ENCODE measurements around the gene MRPL36. TPM values are rescaled to one million over a fixed set of nuclear protein-coding genes. Genes with fewer than 3 reads are reported as not detected.

Gene MRPL36
- polyA plus RNA-seq, 1 donor = 34.6 TPM

- H3K4me3 ChIP-seq (ENCODE audit: low read length) = no peak overlapping the region
- no peak overlapping the region for H3K27ac ChIP-seq (ENCODE audit: low read length)
- H3K4me1 ChIP-seq (ENCODE audit: control insufficient read depth, insufficient read depth, low read length) = no peaks in the 10 kb centered on the region
- WGBS (ENCODE audit: insufficient coverage, low lambda C conversion rate) = 80% methylated on average over 1 of the region's 15 CpGs
- H3K9me3 ChIP-seq (ENCODE audit: control insufficient read depth, low read depth, low read length) = no peaks in the 10 kb centered on the region
- H3K27me3 ChIP-seq (ENCODE audit: control insufficient read depth, insufficient read depth, low read length) = peaks cover 10% of the 10 kb centered on the region
- no peak for DNase-seq
- no peaks in the 10 kb centered on the region for H3K36me3 ChIP-seq (ENCODE audit: control insufficient read depth, insufficient read depth, low read length)
Observed at GRCh38 chr5:1788828-1789227, 10.8 kb downstream of the MRPL36 start.

- DNase-seq = no peak
- WGBS (ENCODE audit: insufficient coverage, low lambda C conversion rate) = 80% methylated on average over 2 of the region's 7 CpGs
- Histone ChIP-seq H3K4me1 (ENCODE audit: control insufficient read depth, insufficient read depth, low read length) (no peaks in the 10 kb centered on the region), H3K4me3 (ENCODE audit: low read length) (no peak overlapping the region), H3K27ac (ENCODE audit: low read length) (no peak overlapping the region), H3K9me3 (ENCODE audit: control insufficient read depth, low read depth, low read length) (no peaks in the 10 kb centered on the region), H3K27me3 (ENCODE audit: control insufficient read depth, insufficient read depth, low read length) (peaks cover 11% of the 10 kb centered on the region), H3K36me3 (ENCODE audit: control insufficient read depth, insufficient read depth, low read length) (no peaks in the 10 kb centered on the region)
Observed at GRCh38 chr5:1788200-1788599, 11.4 kb downstream of the MRPL36 start.

GRCh38 chr5:1787472-1788047, 12.1 kb downstream of the MRPL36 start:
- H3K36me3 ChIP-seq (ENCODE audit: control insufficient read depth, insufficient read depth, low read length) = no peaks in the 10 kb centered on the region
- H3K4me3 ChIP-seq (ENCODE audit: low read length) = no peak overlapping the region
- no peak for DNase-seq
- no peaks in the 10 kb centered on the region for H3K4me1 ChIP-seq (ENCODE audit: control insufficient read depth, insufficient read depth, low read length)
- H3K9me3 ChIP-seq (ENCODE audit: control insufficient read depth, low read depth, low read length) = no peaks in the 10 kb centered on the region
- H3K27me3 ChIP-seq (ENCODE audit: control insufficient read depth, insufficient read depth, low read length) = peaks cover 16% of the 10 kb centered on the region
- H3K27ac ChIP-seq (ENCODE audit: low read length) = no peak overlapping the region
- WGBS (ENCODE audit: insufficient coverage, low lambda C conversion rate) = 80% methylated on average over 1 of the region's 12 CpGs

- Histone ChIP-seq H3K36me3 (ENCODE audit: control insufficient read depth, insufficient read depth, low read length) (no peaks in the 10 kb centered on the region), H3K4me1 (ENCODE audit: control insufficient read depth, insufficient read depth, low read length) (no peaks in the 10 kb centered on the region), H3K27me3 (ENCODE audit: control insufficient read depth, insufficient read depth, low read length) (peaks cover 16% of the 10 kb centered on the region), H3K27ac (ENCODE audit: low read length) (no peak overlapping the region), H3K4me3 (ENCODE audit: low read length) (no peak overlapping the region), H3K9me3 (ENCODE audit: control insufficient read depth, low read depth, low read length) (no peaks in the 10 kb centered on the region)
- DNase-seq = no peak
- no CpG with 5 or more reads among the region's 29 CpGs for WGBS (ENCODE audit: insufficient coverage, low lambda C conversion rate)
Observed at GRCh38 chr5:1786621-1787471, 12.8 kb downstream of the MRPL36 start.

- no CpG with 5 or more reads among the region's 13 CpGs for WGBS (ENCODE audit: insufficient coverage, low lambda C conversion rate)
- DNase-seq = no peak
- Histone ChIP-seq H3K27me3 (ENCODE audit: control insufficient read depth, insufficient read depth, low read length) (peaks cover 16% of the 10 kb centered on the region), H3K4me1 (ENCODE audit: control insufficient read depth, insufficient read depth, low read length) (no peaks in the 10 kb centered on the region), H3K36me3 (ENCODE audit: control insufficient read depth, insufficient read depth, low read length) (no peaks in the 10 kb centered on the region), H3K9me3 (ENCODE audit: control insufficient read depth, low read depth, low read length) (no peaks in the 10 kb centered on the region), H3K4me3 (ENCODE audit: low read length) (no peak overlapping the region), H3K27ac (ENCODE audit: low read length) (no peak overlapping the region)
Observed at GRCh38 chr5:1785984-1786383, 13.7 kb downstream of the MRPL36 start.

GRCh38 chr5:1785062-1785461, 14.6 kb downstream of the MRPL36 start:
- Histone ChIP-seq H3K27ac (ENCODE audit: low read length) (no peak overlapping the region), H3K4me3 (ENCODE audit: low read length) (no peak overlapping the region), H3K4me1 (ENCODE audit: control insufficient read depth, insufficient read depth, low read length) (no peaks in the 10 kb centered on the region), H3K36me3 (ENCODE audit: control insufficient read depth, insufficient read depth, low read length) (no peaks in the 10 kb centered on the region), H3K27me3 (ENCODE audit: control insufficient read depth, insufficient read depth, low read length) (peaks cover 16% of the 10 kb centered on the region), H3K9me3 (ENCODE audit: control insufficient read depth, low read depth, low read length) (no peaks in the 10 kb centered on the region)
- no peak for DNase-seq
- no CpG with 5 or more reads among the region's 8 CpGs for WGBS (ENCODE audit: insufficient coverage, low lambda C conversion rate)

GRCh38 chr5:1784197-1785050, 15.2 kb downstream of the MRPL36 start:
- no peaks in the 10 kb centered on the region for H3K36me3 ChIP-seq (ENCODE audit: control insufficient read depth, insufficient read depth, low read length)
- H3K9me3 ChIP-seq (ENCODE audit: control insufficient read depth, low read depth, low read length) = no peaks in the 10 kb centered on the region
- no peaks in the 10 kb centered on the region for H3K4me1 ChIP-seq (ENCODE audit: control insufficient read depth, insufficient read depth, low read length)
- no peak for DNase-seq
- H3K4me3 ChIP-seq (ENCODE audit: low read length) = no peak overlapping the region
- H3K27ac ChIP-seq (ENCODE audit: low read length) = no peak overlapping the region
- WGBS (ENCODE audit: insufficient coverage, low lambda C conversion rate) = no CpG with 5 or more reads among the region's 20 CpGs
- H3K27me3 ChIP-seq (ENCODE audit: control insufficient read depth, insufficient read depth, low read length) = peaks cover 15% of the 10 kb centered on the region

GRCh38 chr5:1783216-1783554, 16.5 kb downstream of the MRPL36 start:
- DNase-seq = no peak
- WGBS (ENCODE audit: insufficient coverage, low lambda C conversion rate) = no CpG with 5 or more reads among the region's 11 CpGs

GRCh38 chr5:1782385-1783215, 17.0 kb downstream of the MRPL36 start:
- Histone ChIP-seq H3K9me3 (ENCODE audit: control insufficient read depth, low read depth, low read length) (no peaks in the 10 kb centered on the region), H3K4me1 (ENCODE audit: control insufficient read depth, insufficient read depth, low read length) (no peaks in the 10 kb centered on the region), H3K27ac (ENCODE audit: low read length) (no peak overlapping the region), H3K4me3 (ENCODE audit: low read length) (no peak overlapping the region), H3K27me3 (ENCODE audit: control insufficient read depth, insufficient read depth, low read length) (peaks cover 8% of the 10 kb centered on the region), H3K36me3 (ENCODE audit: control insufficient read depth, insufficient read depth, low read length) (no peaks in the 10 kb centered on the region)
- WGBS (ENCODE audit: insufficient coverage, low lambda C conversion rate) = no CpG with 5 or more reads among the region's 14 CpGs
- no peak for DNase-seq

More at GRCh38 chr5:1783216-1783554, 16.5 kb downstream of the MRPL36 start:
- Histone ChIP-seq H3K36me3 (ENCODE audit: control insufficient read depth, insufficient read depth, low read length) (no peaks in the 10 kb centered on the region), H3K27me3 (ENCODE audit: control insufficient read depth, insufficient read depth, low read length) (peaks cover 9% of the 10 kb centered on the region), H3K4me1 (ENCODE audit: control insufficient read depth, insufficient read depth, low read length) (no peaks in the 10 kb centered on the region), H3K27ac (ENCODE audit: low read length) (no peak overlapping the region), H3K4me3 (ENCODE audit: low read length) (no peak overlapping the region), H3K9me3 (ENCODE audit: control insufficient read depth, low read depth, low read length) (no peaks in the 10 kb centered on the region)

All from large intestine (tissue), 3 donors.